ENCODE measurements around the gene NUP214. TPM values are rescaled to one million over a fixed set of nuclear protein-coding genes. Genes with fewer than 3 reads are reported as not detected.
"Not testable (repeated sequence)": the region's sequence is repeated elsewhere in the genome, so short reads cannot be mapped to it uniquely, and the experiment has no call there.

NUP214 gene
- total RNA-seq, 1 donor from 2014 or later = 30.5 TPM

GRCh38 chr9:131237931-131238401 is 112.6 kb downstream of the NUP214 start:
- no peak for TF ChIP-seq CTCF (IDR thresholded peaks at IDR 0.05; ENCODE audit: insufficient read depth, low read length, poor library complexity, severe bottlenecking)
- Histone ChIP-seq H3K27me3 (ENCODE audit: control insufficient read depth, insufficient read depth, low read length) (peaks cover 7% of the 10 kb centered on the region), H3K4me3 (ENCODE audit: low read depth, low read length) (no peak overlapping the region), H3K36me3 (ENCODE audit: control insufficient read depth, insufficient read depth, low read length) (peaks cover 2% of the 10 kb centered on the region)
- peak; percentile 23 for DNase-seq (ENCODE audit: low read depth)

- no peak for DNase-seq (ENCODE audit: low read depth)
Observed at GRCh38 chr9:131238402-131239021, 113.1 kb downstream of the NUP214 start.

GRCh38 chr9:131239161-131239975 is 114.0 kb downstream of the NUP214 start:
- TF ChIP-seq CTCF (IDR thresholded peaks at IDR 0.05; ENCODE audit: insufficient read depth, low read length, poor library complexity, severe bottlenecking) = no peak
- no peaks in the 10 kb centered on the region for H3K36me3 ChIP-seq (ENCODE audit: control insufficient read depth, insufficient read depth, low read length)
- H3K4me3 ChIP-seq (ENCODE audit: low read depth, low read length) = no peak overlapping the region
- DNase-seq (ENCODE audit: low read depth) = no peak
- H3K27me3 ChIP-seq (ENCODE audit: control insufficient read depth, insufficient read depth, low read length) = peaks cover 7% of the 10 kb centered on the region

More at GRCh38 chr9:131238402-131239021, 113.1 kb downstream of the NUP214 start:
- H3K27me3 ChIP-seq (ENCODE audit: control insufficient read depth, insufficient read depth, low read length) = peaks cover 7% of the 10 kb centered on the region
- H3K4me3 ChIP-seq (ENCODE audit: low read depth, low read length) = no peak overlapping the region
- no peak for TF ChIP-seq CTCF (IDR thresholded peaks at IDR 0.05; ENCODE audit: insufficient read depth, low read length, poor library complexity, severe bottlenecking)
- H3K36me3 ChIP-seq (ENCODE audit: control insufficient read depth, insufficient read depth, low read length) = no peaks in the 10 kb centered on the region

- no peak for DNase-seq (ENCODE audit: low read depth)
- Histone ChIP-seq H3K36me3 (ENCODE audit: control insufficient read depth, insufficient read depth, low read length) (no peaks in the 10 kb centered on the region), H3K27me3 (ENCODE audit: control insufficient read depth, insufficient read depth, low read length) (peaks cover 7% of the 10 kb centered on the region), H3K4me3 (ENCODE audit: low read depth, low read length) (no peak overlapping the region)
- TF ChIP-seq CTCF (IDR thresholded peaks at IDR 0.05; ENCODE audit: insufficient read depth, low read length, poor library complexity, severe bottlenecking) = no peak
Observed at GRCh38 chr9:131240047-131240921, 114.9 kb downstream of the NUP214 start.

GRCh38 chr9:131244331-131244730 is 118.9 kb downstream of the NUP214 start:
- H3K27me3 ChIP-seq (ENCODE audit: control insufficient read depth, insufficient read depth, low read length); DNase-seq (ENCODE audit: low read depth); H3K4me3 ChIP-seq (ENCODE audit: low read depth, low read length); H3K36me3 ChIP-seq (ENCODE audit: control insufficient read depth, insufficient read depth, low read length): not testable (repeated sequence)

- no peak for TF ChIP-seq CTCF (IDR thresholded peaks at IDR 0.05; ENCODE audit: insufficient read depth, low read length, poor library complexity, severe bottlenecking)
- Histone ChIP-seq H3K27me3 (ENCODE audit: control insufficient read depth, insufficient read depth, low read length) (no peaks in the 10 kb centered on the region), H3K4me3 (ENCODE audit: low read depth, low read length) (no peak overlapping the region), H3K36me3 (ENCODE audit: control insufficient read depth, insufficient read depth, low read length) (no peaks in the 10 kb centered on the region)
- DNase-seq (ENCODE audit: low read depth) = no peak
Observed at GRCh38 chr9:131246618-131247017, 121.2 kb downstream of the NUP214 start.

Measured in kidney epithelial cell (primary cell).